AG10803 (cell line): ENCODE measurements around the gene CAMSAP2.

Experiments
- DNase-seq: peaks from one replicate; pipeline ENCODE4 v3.0.0; 2010; ENCODE audit warnings: low read depth
- H3K4me3 ChIP-seq: 2 replicates; pipeline ENCODE4 v1.5.1; 2011; ENCODE audit warnings: mild to moderate bottlenecking, low read length, control low read depth
- TF ChIP-seq, protein P1 (sequence below): conservative IDR thresholded peaks from 2 replicates; pipeline ENCODE4 v1.5.1; 2011; ENCODE audit warnings: mild to moderate bottlenecking, low read length, control low read depth, inconsistent platforms

CAMSAP2 gene

GRCh38 chr1:200866116-200866515, 127.4 kb downstream of the CAMSAP2 start:
- DNase-seq, result peak; percentile 15
- TF ChIP-seq, protein P1, sequence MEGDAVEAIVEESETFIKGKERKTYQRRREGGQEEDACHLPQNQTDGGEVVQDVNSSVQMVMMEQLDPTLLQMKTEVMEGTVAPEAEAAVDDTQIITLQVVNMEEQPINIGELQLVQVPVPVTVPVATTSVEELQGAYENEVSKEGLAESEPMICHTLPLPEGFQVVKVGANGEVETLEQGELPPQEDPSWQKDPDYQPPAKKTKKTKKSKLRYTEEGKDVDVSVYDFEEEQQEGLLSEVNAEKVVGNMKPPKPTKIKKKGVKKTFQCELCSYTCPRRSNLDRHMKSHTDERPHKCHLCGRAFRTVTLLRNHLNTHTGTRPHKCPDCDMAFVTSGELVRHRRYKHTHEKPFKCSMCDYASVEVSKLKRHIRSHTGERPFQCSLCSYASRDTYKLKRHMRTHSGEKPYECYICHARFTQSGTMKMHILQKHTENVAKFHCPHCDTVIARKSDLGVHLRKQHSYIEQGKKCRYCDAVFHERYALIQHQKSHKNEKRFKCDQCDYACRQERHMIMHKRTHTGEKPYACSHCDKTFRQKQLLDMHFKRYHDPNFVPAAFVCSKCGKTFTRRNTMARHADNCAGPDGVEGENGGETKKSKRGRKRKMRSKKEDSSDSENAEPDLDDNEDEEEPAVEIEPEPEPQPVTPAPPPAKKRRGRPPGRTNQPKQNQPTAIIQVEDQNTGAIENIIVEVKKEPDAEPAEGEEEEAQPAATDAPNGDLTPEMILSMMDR, result no peak
- no peak overlapping the region for H3K4me3 ChIP-seq

- TF ChIP-seq, protein P1, result no peak
- H3K4me3 ChIP-seq, result no peak overlapping the region
- no peak for DNase-seq
Measured at GRCh38 chr1:200866521-200866920, 127.8 kb downstream of the CAMSAP2 start.

- H3K4me3 ChIP-seq, result no peak overlapping the region
- TF ChIP-seq, protein P1, result no peak
- DNase-seq, result no peak
Measured at GRCh38 chr1:200867018-200867811, 128.5 kb downstream of the CAMSAP2 start.

DNA sequence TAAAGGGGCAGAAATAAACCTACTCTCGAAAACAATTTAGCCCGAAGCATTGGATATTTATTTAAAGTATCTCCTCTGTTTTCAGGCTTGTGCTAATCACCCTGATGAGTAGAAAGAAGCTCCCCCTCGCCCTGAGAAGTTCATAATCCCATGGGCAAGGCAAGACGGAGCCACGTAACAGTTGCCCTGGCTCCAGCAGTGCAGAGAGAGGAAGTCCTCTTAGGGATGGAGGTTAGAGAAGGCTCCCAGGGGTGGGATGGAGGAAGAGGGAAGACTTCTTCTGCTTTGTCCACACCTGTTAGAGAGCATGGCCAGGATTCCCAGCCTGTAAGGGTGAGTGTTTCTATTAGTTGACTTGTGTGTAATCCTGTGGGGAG, 130.7 kb downstream of the CAMSAP2 start:
- TF ChIP-seq, protein P1, result no peak
- H3K4me3 ChIP-seq, result no peak overlapping the region
- no peak for DNase-seq

- DNase-seq, result no peak
- TF ChIP-seq, protein P1, result no peak
- H3K4me3 ChIP-seq, result no peak overlapping the region
Measured at GRCh38 chr1:200869753-200870391, 131.2 kb downstream of the CAMSAP2 start.

- TF ChIP-seq, protein P1, result no peak
- DNase-seq, result no peak
- no peak within 1 kb of the TSS for H3K4me3 ChIP-seq
Measured at GRCh38 chr1:200872446-200873115, 133.9 kb downstream of the CAMSAP2 start, which contains the start of gene GPR25. Gene GPR25, plus strand, starts transcription at chr1:200872981. Its CDS starts 57 bp downstream, at chr1:200873038.
